ENCODE data around the gene PURA.

DNA sequence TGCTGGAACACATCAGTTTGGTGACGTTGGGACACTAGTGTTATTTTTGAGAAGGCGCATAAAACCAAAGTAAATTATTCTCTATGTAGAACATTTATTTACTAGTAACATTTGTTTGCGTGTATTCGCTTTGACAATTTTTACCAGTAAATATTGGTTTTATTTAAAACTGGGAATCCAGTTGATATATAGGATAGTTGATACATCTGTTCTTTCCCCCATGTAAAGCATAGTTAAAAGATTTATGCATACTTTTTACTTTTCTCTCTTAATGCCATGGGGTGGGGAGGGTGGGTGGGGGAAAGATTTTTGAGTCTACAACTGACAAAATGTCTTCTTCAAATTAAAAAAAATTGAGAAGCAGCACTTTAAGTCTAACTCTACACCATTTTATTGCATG, 11.7 kb downstream of the PURA start, which contains the start of gene IGIP:
- TF ChIP-seq POLR2AphosphoS5 (IDR thresholded peaks at IDR 0.05; ENCODE audit: low read depth, low read length) (no peak), POLR2A (IDR thresholded peaks at IDR 0.05; ENCODE audit: low read depth, low read length) (no peak)

Data from GM12892 (cell line).